GM23338 (cell line): Measurements from ENCODE around the gene RRP9. TPM values are rescaled to one million over a fixed set of nuclear protein-coding genes. Genes with fewer than 3 reads are reported as not detected.

ENCODE experiments used
- ATAC-seq: fragments of 200-7000 bp; cut with Tn5 transposase; 3 replicates; pipeline ENCODE4 v1.9.1; 2020
- DNase-seq: peaks from one replicate; pipeline ENCODE4 v3.0.0-alpha.2; 2015; ENCODE audit warnings: low spot score
- H2AFZ ChIP-seq: fragments of 200-600 bp; sonication (generic); 2 replicates; pipeline ENCODE4 v1.8.0; 2016; ENCODE audit warnings: antibody characterized with exemption, mild to moderate bottlenecking, moderate library complexity
- H3F3A ChIP-seq: fragments of 200-600 bp; sonication (generic); replicated peaks from 2 replicates; pipeline ENCODE4 v1.8.0; 2017; ENCODE audit warnings: antibody characterized with exemption, mixed run types, low read depth
- H3K27ac ChIP-seq: fragments of 200-600 bp; sonication (generic); 2 replicates; pipeline ENCODE4 v1.6.1; 2016; ENCODE audit warnings: low read depth
- H3K27me3 ChIP-seq: fragments of 200-600 bp; sonication (generic); 2 replicates; pipeline ENCODE4 v1.8.0; 2016; ENCODE audit warnings: mild to moderate bottlenecking, mixed run types, moderate library complexity; ENCODE audit not compliant: insufficient read depth
- H3K36me3 ChIP-seq: fragments of 200-600 bp; sonication (generic); 2 replicates; pipeline ENCODE4 v1.8.0; 2016; ENCODE audit warnings: mild to moderate bottlenecking; ENCODE audit not compliant: insufficient read depth
- H3K4me1 ChIP-seq: fragments of 200-600 bp; sonication (generic); 2 replicates; pipeline ENCODE4 v1.8.0; 2016; ENCODE audit warnings: mild to moderate bottlenecking, moderate library complexity; ENCODE audit not compliant: insufficient read depth
- H3K4me2 ChIP-seq: fragments of 200-600 bp; sonication (generic); 2 replicates; pipeline ENCODE4 v1.7.1; 2017; ENCODE audit warnings: mixed run types
- H3K4me3 ChIP-seq: fragments of 200-600 bp; sonication (generic); 2 replicates; pipeline ENCODE4 v1.6.1; 2016; ENCODE audit warnings: mixed run types
- H3K79me2 ChIP-seq: fragments of 200-600 bp; sonication (generic); replicated peaks from 2 replicates; pipeline ENCODE4 v1.8.0; 2017; ENCODE audit warnings: mild to moderate bottlenecking; ENCODE audit not compliant: insufficient read depth
- H3K9me2 ChIP-seq: fragments of 200-600 bp; sonication (generic); 2 replicates; pipeline ENCODE4 v1.8.0; 2017; ENCODE audit not compliant: insufficient read depth
- H4K20me1 ChIP-seq: fragments of 200-600 bp; sonication (generic); replicated peaks from 2 replicates; pipeline ENCODE4 v1.8.0; 2017; ENCODE audit warnings: mild to moderate bottlenecking; ENCODE audit not compliant: insufficient read depth
- H3K27ac Mint-ChIP-seq: 2 replicates; pipeline ENCODE4 v1.8.0; 2020; ENCODE audit warnings: inconsistent platforms, mild to moderate bottlenecking, moderate library complexity, mixed read lengths
- H3K27me3 Mint-ChIP-seq: 3 replicates; pipeline ENCODE4 v1.8.0; 2022; ENCODE audit warnings: low read depth, mild to moderate bottlenecking, moderate library complexity, mixed read lengths, inconsistent platforms; ENCODE audit not compliant: insufficient read depth, poor library complexity
- H3K36me3 Mint-ChIP-seq: 3 replicates; pipeline ENCODE4 v1.8.0; 2021; ENCODE audit warnings: low read depth, mild to moderate bottlenecking, inconsistent platforms, moderate library complexity, mixed read lengths
- H3K4me1 Mint-ChIP-seq: 3 replicates; pipeline ENCODE4 v1.8.0; 2020; ENCODE audit warnings: mild to moderate bottlenecking, inconsistent platforms, mixed read lengths
- H3K4me3 Mint-ChIP-seq: 3 replicates; pipeline ENCODE4 v1.8.0; 2021; ENCODE audit warnings: moderate library complexity, mild to moderate bottlenecking, inconsistent platforms, mixed read lengths
- H3K9me3 Mint-ChIP-seq: 3 replicates; pipeline ENCODE4 v1.8.0; 2020; ENCODE audit warnings: moderate library complexity, mild to moderate bottlenecking, inconsistent platforms, mixed read lengths
- CREB1 ChIP-seq: fragments of 250-450 bp; sonication (Bioruptor Pico); IDR thresholded peaks from 2 replicates; pipeline ENCODE4 v1.5.0; 2020; ENCODE audit warnings: low read depth, mild to moderate bottlenecking, moderate library complexity
- ETS1 ChIP-seq: IDR thresholded peaks from 2 replicates; pipeline ENCODE4 v1.6.1; 2016; ENCODE audit warnings: antibody characterized with exemption
- JUNB ChIP-seq: IDR thresholded peaks from one replicate; pipeline ENCODE4 v1.6.1; 2016; ENCODE audit warnings: antibody characterized with exemption; ENCODE audit not compliant: unreplicated experiment
- POLR2AphosphoS5 ChIP-seq: IDR thresholded peaks from 2 replicates; pipeline ENCODE4 v1.6.1; 2016; ENCODE audit warnings: antibody characterized with exemption, low read depth
- REST ChIP-seq: IDR thresholded peaks from one replicate; pipeline ENCODE4 v1.6.1; 2018; ENCODE audit warnings: antibody characterized with exemption; ENCODE audit not compliant: unreplicated experiment
- long read RNA-seq: library from polyadenylated mRNA; unstranded; transcript quantifications from one replicate; pipeline ENCODE4 v2.0.0, GENCODE V29; 2020; ENCODE audit not compliant: unreplicated experiment
- polyA plus RNA-seq: library from polyadenylated mRNA; unstranded; fragments of >200 nt; fragmentation: Nextera tagmentation; extraction: Ambion mirVana; gene quantifications from 2 replicates; pipeline ENCODE4 v1.2.1, GENCODE V29; 2016
- total RNA-seq: library from RNA; depleted of rRNA; stranded (reverse); fragments of >200 nt; shearing (Covaris generic); gene quantifications from 2 replicates; pipeline ENCODE4 v1.2.3, GENCODE V29; 2014; rRNA removed
- TF ChIP-seq, protein P1 (sequence below), 2 experiments: fragments of 200-600 bp in 1 of 2; sonication (generic) in 1 of 2; conservative IDR thresholded peaks; 2 replicates each; pipeline versions ENCODE4 v1.5.1 to v1.6.1; 2016 to 2017; ENCODE audit warnings: antibody characterized with exemption in 2 of 2, low read depth in 2 of 2, mild to moderate bottlenecking in 2 of 2, moderate library complexity in 1 of 2
- TF ChIP-seq, protein P2 (sequence below): fragments of 250-450 bp; sonication (Bioruptor Pico); IDR thresholded peaks from 2 replicates; pipeline ENCODE4 v1.5.0; 2020; ENCODE audit warnings: mild to moderate bottlenecking, moderate library complexity

RRP9 gene, protein sequence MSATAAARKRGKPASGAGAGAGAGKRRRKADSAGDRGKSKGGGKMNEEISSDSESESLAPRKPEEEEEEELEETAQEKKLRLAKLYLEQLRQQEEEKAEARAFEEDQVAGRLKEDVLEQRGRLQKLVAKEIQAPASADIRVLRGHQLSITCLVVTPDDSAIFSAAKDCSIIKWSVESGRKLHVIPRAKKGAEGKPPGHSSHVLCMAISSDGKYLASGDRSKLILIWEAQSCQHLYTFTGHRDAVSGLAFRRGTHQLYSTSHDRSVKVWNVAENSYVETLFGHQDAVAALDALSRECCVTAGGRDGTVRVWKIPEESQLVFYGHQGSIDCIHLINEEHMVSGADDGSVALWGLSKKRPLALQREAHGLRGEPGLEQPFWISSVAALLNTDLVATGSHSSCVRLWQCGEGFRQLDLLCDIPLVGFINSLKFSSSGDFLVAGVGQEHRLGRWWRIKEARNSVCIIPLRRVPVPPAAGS
- total RNA-seq (61.8 and 62.4 TPM in 2 replicates), polyA plus RNA-seq (68.1 and 71.3 TPM in 2 replicates)
- long read RNA-seq, transcript RRP9-201 (15 exons, 1,578 nt) = major isoform, 68 of 88 reads
- long read RNA-seq, partial matches to known transcripts = 5 of 88 reads
- long read RNA-seq, other reads (novel, unspliced or antisense) = 15 of 88 reads

GRCh38 chr3:51941798-51942602, at the start of gene RRP9, which contains the start of gene PARP3:
Gene RRP9, minus strand, starts transcription at chr3:51941904. Its CDS starts 37 bp downstream, at chr3:51941867.
Gene PARP3, plus strand, starts transcription at chr3:51942363. Its CDS starts 993 bp downstream, at chr3:51943356.
- ATAC-seq = peak; percentile 93
- H3K79me2 ChIP-seq = peaks cover 25% of the 10 kb centered on the region
- Mint-ChIP-seq H3K9me3 (no peaks in the 10 kb centered on the region), H3K4me1 (peaks cover 18% of the 10 kb centered on the region), H3K36me3 (peaks cover 37% of the 10 kb centered on the region), H3K27me3 (peaks cover 22% of the 10 kb centered on the region), H3K4me3 (peak within 1 kb of the TSS; percentile 92), H3K27ac (no peak within 1 kb of the TSS; the same call in 1 of the 2 replicates)
- H3F3A ChIP-seq = 0 out of 2 replicates have a peak, but pooled peaks cover 2% of the 10 kb centered on the region
- no peaks in the 10 kb centered on the region for H3K27me3 ChIP-seq
- peak within 1 kb of the TSS; percentile 98 for H3K4me2 ChIP-seq
- peak within 1 kb of the TSS; percentile 69 for H2AFZ ChIP-seq
- H3K27ac ChIP-seq = no peak within 1 kb of the TSS
- 0 out of 2 replicates have a peak, but pooled peaks cover 6% of the 10 kb centered on the region for H3K36me3 ChIP-seq
- DNase-seq = peak; percentile 100
- H3K4me3 ChIP-seq = peak within 1 kb of the TSS; percentile 99
- H4K20me1 ChIP-seq = peaks cover 12% of the 10 kb centered on the region
- no peaks in the 10 kb centered on the region for H3K9me2 ChIP-seq
- TF ChIP-seq JUNB (no peak), POLR2AphosphoS5 (peak; percentile 72), ETS1 (0 out of 2 replicates have a peak, but pooled peaks have one; percentile 7), REST (no peak), CREB1 (CRISPR knock-in tag) (peak; percentile 59; the same call in 1 of the 2 replicates)
- TF ChIP-seq, protein P1, sequence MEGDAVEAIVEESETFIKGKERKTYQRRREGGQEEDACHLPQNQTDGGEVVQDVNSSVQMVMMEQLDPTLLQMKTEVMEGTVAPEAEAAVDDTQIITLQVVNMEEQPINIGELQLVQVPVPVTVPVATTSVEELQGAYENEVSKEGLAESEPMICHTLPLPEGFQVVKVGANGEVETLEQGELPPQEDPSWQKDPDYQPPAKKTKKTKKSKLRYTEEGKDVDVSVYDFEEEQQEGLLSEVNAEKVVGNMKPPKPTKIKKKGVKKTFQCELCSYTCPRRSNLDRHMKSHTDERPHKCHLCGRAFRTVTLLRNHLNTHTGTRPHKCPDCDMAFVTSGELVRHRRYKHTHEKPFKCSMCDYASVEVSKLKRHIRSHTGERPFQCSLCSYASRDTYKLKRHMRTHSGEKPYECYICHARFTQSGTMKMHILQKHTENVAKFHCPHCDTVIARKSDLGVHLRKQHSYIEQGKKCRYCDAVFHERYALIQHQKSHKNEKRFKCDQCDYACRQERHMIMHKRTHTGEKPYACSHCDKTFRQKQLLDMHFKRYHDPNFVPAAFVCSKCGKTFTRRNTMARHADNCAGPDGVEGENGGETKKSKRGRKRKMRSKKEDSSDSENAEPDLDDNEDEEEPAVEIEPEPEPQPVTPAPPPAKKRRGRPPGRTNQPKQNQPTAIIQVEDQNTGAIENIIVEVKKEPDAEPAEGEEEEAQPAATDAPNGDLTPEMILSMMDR (conservative IDR thresholded peaks at IDR 0.05; ENCODE audit: low read depth in 2 of 2) = peak; percentile 95 to 99
- TF ChIP-seq, protein P2, sequence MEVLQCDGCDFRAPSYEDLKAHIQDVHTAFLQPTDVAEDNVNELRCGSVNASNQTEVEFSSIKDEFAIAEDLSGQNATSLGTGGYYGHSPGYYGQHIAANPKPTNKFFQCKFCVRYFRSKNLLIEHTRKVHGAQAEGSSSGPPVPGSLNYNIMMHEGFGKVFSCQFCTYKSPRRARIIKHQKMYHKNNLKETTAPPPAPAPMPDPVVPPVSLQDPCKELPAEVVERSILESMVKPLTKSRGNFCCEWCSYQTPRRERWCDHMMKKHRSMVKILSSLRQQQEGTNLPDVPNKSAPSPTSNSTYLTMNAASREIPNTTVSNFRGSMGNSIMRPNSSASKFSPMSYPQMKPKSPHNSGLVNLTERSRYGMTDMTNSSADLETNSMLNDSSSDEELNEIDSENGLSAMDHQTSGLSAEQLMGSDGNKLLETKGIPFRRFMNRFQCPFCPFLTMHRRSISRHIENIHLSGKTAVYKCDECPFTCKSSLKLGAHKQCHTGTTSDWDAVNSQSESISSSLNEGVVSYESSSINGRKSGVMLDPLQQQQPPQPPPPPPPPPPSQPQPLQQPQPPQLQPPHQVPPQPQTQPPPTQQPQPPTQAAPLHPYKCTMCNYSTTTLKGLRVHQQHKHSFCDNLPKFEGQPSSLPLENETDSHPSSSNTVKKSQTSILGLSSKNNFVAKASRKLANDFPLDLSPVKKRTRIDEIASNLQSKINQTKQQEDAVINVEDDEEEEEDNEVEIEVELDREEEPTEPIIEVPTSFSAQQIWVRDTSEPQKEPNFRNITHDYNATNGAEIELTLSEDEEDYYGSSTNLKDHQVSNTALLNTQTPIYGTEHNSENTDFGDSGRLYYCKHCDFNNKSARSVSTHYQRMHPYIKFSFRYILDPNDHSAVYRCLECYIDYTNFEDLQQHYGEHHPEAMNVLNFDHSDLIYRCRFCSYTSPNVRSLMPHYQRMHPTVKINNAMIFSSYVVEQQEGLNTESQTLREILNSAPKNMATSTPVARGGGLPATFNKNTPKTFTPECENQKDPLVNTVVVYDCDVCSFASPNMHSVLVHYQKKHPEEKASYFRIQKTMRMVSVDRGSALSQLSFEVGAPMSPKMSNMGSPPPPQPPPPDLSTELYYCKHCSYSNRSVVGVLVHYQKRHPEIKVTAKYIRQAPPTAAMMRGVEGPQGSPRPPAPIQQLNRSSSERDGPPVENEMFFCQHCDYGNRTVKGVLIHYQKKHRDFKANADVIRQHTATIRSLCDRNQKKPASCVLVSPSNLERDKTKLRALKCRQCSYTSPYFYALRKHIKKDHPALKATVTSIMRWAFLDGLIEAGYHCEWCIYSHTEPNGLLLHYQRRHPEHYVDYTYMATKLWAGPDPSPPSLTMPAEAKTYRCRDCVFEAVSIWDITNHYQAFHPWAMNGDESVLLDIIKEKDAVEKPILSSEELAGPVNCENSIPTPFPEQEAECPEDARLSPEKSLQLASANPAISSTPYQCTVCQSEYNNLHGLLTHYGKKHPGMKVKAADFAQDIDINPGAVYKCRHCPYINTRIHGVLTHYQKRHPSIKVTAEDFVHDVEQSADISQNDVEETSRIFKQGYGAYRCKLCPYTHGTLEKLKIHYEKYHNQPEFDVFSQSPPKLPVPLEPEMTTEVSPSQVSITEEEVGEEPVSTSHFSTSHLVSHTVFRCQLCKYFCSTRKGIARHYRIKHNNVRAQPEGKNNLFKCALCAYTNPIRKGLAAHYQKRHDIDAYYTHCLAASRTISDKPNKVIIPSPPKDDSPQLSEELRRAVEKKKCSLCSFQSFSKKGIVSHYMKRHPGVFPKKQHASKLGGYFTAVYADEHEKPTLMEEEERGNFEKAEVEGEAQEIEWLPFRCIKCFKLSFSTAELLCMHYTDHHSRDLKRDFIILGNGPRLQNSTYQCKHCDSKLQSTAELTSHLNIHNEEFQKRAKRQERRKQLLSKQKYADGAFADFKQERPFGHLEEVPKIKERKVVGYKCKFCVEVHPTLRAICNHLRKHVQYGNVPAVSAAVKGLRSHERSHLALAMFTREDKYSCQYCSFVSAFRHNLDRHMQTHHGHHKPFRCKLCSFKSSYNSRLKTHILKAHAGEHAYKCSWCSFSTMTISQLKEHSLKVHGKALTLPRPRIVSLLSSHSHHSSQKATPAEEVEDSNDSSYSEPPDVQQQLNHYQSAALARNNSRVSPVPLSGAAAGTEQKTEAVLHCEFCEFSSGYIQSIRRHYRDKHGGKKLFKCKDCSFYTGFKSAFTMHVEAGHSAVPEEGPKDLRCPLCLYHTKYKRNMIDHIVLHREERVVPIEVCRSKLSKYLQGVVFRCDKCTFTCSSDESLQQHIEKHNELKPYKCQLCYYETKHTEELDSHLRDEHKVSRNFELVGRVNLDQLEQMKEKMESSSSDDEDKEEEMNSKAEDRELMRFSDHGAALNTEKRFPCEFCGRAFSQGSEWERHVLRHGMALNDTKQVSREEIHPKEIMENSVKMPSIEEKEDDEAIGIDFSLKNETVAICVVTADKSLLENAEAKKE (CRISPR knock-in tag) = no peak
- peaks cover 9% of the 10 kb centered on the region; the same call in 1 of the 2 replicates for H3K4me1 ChIP-seq
